GM23248 (cell line): ENCODE data around the gene OFD1. TPM values are rescaled to one million over a fixed set of nuclear protein-coding genes. Genes with fewer than 3 reads are reported as not detected.

Experiments
- DNase-seq: peaks from one replicate; pipeline ENCODE4 v3.0.0-alpha.2; 2015
- H2AFZ ChIP-seq: fragments of 200-600 bp; sonication (generic); 2 replicates; pipeline ENCODE4 v1.6.1; 2016; ENCODE audit warnings: antibody characterized with exemption
- H3F3A ChIP-seq: fragments of 200-600 bp; sonication (generic); 2 replicates; pipeline ENCODE4 v1.6.1; 2016; ENCODE audit warnings: mild to moderate bottlenecking, antibody characterized with exemption, mixed run types; ENCODE audit not compliant: insufficient read depth
- H3K27ac ChIP-seq: fragments of 200-600 bp; sonication (generic); 2 replicates; pipeline ENCODE4 v1.5.1; 2016; ENCODE audit warnings: mild to moderate bottlenecking
- H3K27me3 ChIP-seq: fragments of 200-600 bp; sonication (generic); replicated peaks from 2 replicates; pipeline ENCODE4 v1.6.1; 2016; ENCODE audit warnings: mild to moderate bottlenecking; ENCODE audit not compliant: insufficient read depth
- H3K36me3 ChIP-seq: fragments of 200-600 bp; sonication (generic); 2 replicates; pipeline ENCODE4 v1.6.1; 2016; ENCODE audit warnings: low read depth, mild to moderate bottlenecking
- H3K4me1 ChIP-seq: fragments of 200-600 bp; sonication (generic); 2 replicates; pipeline ENCODE4 v1.6.1; 2016; ENCODE audit warnings: mild to moderate bottlenecking; ENCODE audit not compliant: insufficient read depth
- H3K4me2 ChIP-seq: fragments of 200-600 bp; sonication (generic); one replicate; pipeline ENCODE4 v1.6.1; 2016; ENCODE audit warnings: mild to moderate bottlenecking; ENCODE audit not compliant: unreplicated experiment
- H3K4me3 ChIP-seq: fragments of 200-600 bp; sonication (generic); 2 replicates; pipeline ENCODE4 v1.5.1; 2016; ENCODE audit warnings: mild to moderate bottlenecking
- H3K79me2 ChIP-seq: fragments of 200-600 bp; sonication (generic); 2 replicates; pipeline ENCODE4 v1.6.1; 2016; ENCODE audit warnings: mild to moderate bottlenecking; ENCODE audit not compliant: insufficient read depth
- H3K9ac ChIP-seq: fragments of 200-600 bp; sonication (generic); 2 replicates; pipeline ENCODE4 v1.6.1; 2016; ENCODE audit warnings: mild to moderate bottlenecking
- H3K9me2 ChIP-seq: fragments of 200-600 bp; sonication (generic); 2 replicates; pipeline ENCODE4 v1.6.1; 2016; ENCODE audit warnings: mixed run types, mild to moderate bottlenecking, moderate library complexity; ENCODE audit not compliant: insufficient read depth
- H3K9me3 ChIP-seq: fragments of 200-600 bp; sonication (generic); one replicate; pipeline ENCODE4 v1.6.1; 2017; ENCODE audit warnings: low read depth
- H4K20me1 ChIP-seq: fragments of 200-600 bp; sonication (generic); 2 replicates; pipeline ENCODE4 v1.6.0; 2016; ENCODE audit not compliant: insufficient read depth
- EZH2 ChIP-seq: fragments of 200-600 bp; sonication (generic); IDR thresholded peaks from 2 replicates; pipeline ENCODE4 v1.6.1; 2018; ENCODE audit warnings: antibody characterized with exemption, mild to moderate bottlenecking; ENCODE audit not compliant: insufficient read depth, poor library complexity, severe bottlenecking
- EZH2phosphoT487 ChIP-seq: fragments of 200-600 bp; sonication (generic); IDR thresholded peaks from 2 replicates; pipeline ENCODE4 v1.6.1; 2018; ENCODE audit warnings: antibody characterized with exemption, moderate library complexity, mild to moderate bottlenecking, low read depth; ENCODE audit not compliant: insufficient read depth
- WGBS, 2 experiments: methylation state at CpG; one replicate each; pipeline ENCODE4 v1.1.6; 2015 to 2017; ENCODE audit warnings: low lambda C conversion rate in 2 of 2, low coverage in 1 of 2; ENCODE audit errors: missing lambda C conversion rate in 2 of 2; 5-methylcytosine and 5-hydroxymethylcytosine counted together
- in situ Hi-C: fragments of 300-500 bp; cut with MboI; formaldehyde crosslinking; loops from 2 replicates; pipeline ENCODE4 v1.15.0; 2020
- polyA plus RNA-seq: library from polyadenylated mRNA; unstranded; fragments of >200 nt; fragmentation: Nextera tagmentation; extraction: Ambion mirVana; gene quantifications from 2 replicates; pipeline ENCODE4 v1.2.1, GENCODE V29; 2016
- total RNA-seq: library from RNA; depleted of rRNA; stranded (reverse); fragments of >200 nt; shearing (Covaris generic); gene quantifications from 2 replicates; pipeline ENCODE4 v1.2.3, GENCODE V29; 2014

Gene OFD1
- total and polyA plus RNA-seq, 2 experiments from 2014 or later = 6.2 to 10.4 TPM

DNA sequence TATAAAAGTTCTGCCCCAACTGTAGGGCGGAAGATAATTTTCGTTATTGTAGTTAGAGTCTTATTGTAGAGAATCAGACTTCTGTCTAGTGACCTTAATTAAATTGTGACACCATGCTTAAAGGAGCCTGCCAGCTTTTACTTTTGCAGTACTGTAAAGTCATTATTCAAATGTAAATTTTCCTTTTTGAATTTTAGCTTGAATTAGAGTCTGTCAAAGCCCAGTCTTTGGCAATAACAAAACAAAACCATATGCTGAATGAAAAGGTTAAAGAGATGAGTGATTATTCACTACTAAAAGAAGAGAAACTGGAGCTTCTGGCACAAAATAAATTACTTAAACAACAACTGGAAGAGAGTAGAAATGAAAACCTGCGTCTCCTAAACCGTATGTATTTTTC is 21.8 kb downstream of the OFD1 start:
- no peaks in the 10 kb centered on the region for H3K4me1 ChIP-seq
- no peak overlapping the region for H2AFZ ChIP-seq
- H3K4me2 ChIP-seq = no peak overlapping the region
- no peak overlapping the region for H3K4me3 ChIP-seq
- H3F3A ChIP-seq = no peaks in the 10 kb centered on the region
- no peaks in the 10 kb centered on the region for H3K27me3 ChIP-seq
- no peak overlapping the region for H3K27ac ChIP-seq
- H3K9ac ChIP-seq = no peak overlapping the region
- no peaks in the 10 kb centered on the region for H3K9me3 ChIP-seq
- no peaks in the 10 kb centered on the region for H3K79me2 ChIP-seq
- H3K9me2 ChIP-seq = no peaks in the 10 kb centered on the region
- WGBS, 2 experiments = 98 to 100% methylated on average over 4 of the region's 4 CpGs
- TF ChIP-seq EZH2phosphoT487 = no peak
- TF ChIP-seq EZH2 = no peak
- H4K20me1 ChIP-seq = no peaks in the 10 kb centered on the region
- DNase-seq = no peak
- H3K36me3 ChIP-seq = no peaks in the 10 kb centered on the region
- in situ Hi-C loops = no loop called here

DNA sequence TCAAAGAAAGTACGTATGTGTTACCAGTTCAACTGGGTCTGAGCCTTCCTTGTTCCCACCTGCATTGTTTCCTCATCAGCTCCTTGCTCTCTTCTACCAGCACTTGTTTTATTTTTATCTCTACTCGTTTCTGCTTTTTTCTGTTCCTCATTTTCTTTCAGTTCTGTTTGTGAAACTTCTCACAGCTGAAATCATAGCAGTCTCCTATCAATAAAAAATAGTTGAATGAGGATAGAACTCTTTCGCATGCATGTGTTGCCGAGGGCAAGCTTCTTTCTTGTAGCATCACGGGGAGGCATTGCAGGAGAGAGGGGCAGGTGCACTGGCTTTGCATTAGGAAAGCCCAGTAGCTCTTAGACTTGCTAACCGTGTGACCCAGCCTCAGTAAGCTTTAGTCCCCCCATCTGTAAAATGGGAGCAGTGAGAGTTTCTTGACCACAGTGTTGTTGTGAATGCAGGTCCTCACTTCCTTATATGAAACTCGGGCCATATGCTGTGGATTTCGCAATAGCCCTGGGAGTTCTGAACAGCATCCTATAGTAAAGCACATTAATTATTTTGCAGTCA is 24.7 kb downstream of the OFD1 start:
- H3K79me2 ChIP-seq = no peaks in the 10 kb centered on the region
- no peaks in the 10 kb centered on the region for H3K9me2 ChIP-seq
- no peaks in the 10 kb centered on the region for H3K4me1 ChIP-seq
- no peak overlapping the region for H3K27ac ChIP-seq
- H4K20me1 ChIP-seq = no peaks in the 10 kb centered on the region
- H3F3A ChIP-seq = no peaks in the 10 kb centered on the region
- WGBS, 2 experiments = 86 to 90% methylated on average over 8 of the region's 8 CpGs
- H2AFZ ChIP-seq = no peak overlapping the region
- H3K27me3 ChIP-seq = no peaks in the 10 kb centered on the region
- DNase-seq = no peak
- H3K4me3 ChIP-seq = no peak overlapping the region
- H3K36me3 ChIP-seq = 0 out of 2 replicates have a peak, but pooled peaks cover 3% of the 10 kb centered on the region
- H3K9ac ChIP-seq = no peak overlapping the region
- no peaks in the 10 kb centered on the region for H3K9me3 ChIP-seq
- TF ChIP-seq EZH2 (no peak), EZH2phosphoT487 (no peak)
- in situ Hi-C loops = no loop called here
- H3K4me2 ChIP-seq = no peak overlapping the region

DNA sequence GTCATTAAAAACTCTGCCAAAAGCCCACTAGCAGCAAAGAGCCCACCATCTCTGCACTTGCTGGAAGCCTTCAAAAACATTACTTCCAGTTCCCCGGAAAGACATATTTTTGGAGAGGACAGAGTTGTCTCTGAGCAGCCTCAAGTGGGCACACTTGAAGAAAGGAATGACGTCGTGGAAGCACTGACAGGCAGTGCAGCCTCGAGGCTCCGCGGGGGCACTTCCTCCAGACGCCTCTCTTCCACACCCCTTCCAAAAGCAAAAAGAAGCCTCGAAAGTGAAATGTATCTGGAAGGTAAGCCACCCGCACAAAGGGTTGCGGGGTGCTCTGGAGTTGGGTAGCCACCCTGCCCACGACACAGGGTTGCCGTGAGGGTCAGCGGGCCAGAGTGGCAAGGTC is 25.9 kb downstream of the OFD1 start:
- Histone ChIP-seq H3K9ac (no peak overlapping the region), H3K4me3 (no peak overlapping the region), H3F3A (no peaks in the 10 kb centered on the region), H2AFZ (no peak overlapping the region), H3K9me3 (no peaks in the 10 kb centered on the region), H3K9me2 (no peaks in the 10 kb centered on the region), H3K79me2 (no peaks in the 10 kb centered on the region), H3K4me2 (no peak overlapping the region), H4K20me1 (no peaks in the 10 kb centered on the region), H3K27ac (no peak overlapping the region), H3K4me1 (no peaks in the 10 kb centered on the region), H3K27me3 (no peaks in the 10 kb centered on the region), H3K36me3 (0 out of 2 replicates have a peak, but pooled peaks cover 3% of the 10 kb centered on the region)
- TF ChIP-seq EZH2phosphoT487 (no peak), EZH2 (no peak)
- WGBS, 2 experiments = 60 to 71% methylated on average over 8 to 13 of the region's 13 CpGs
- in situ Hi-C loops = no loop called here
- DNase-seq = no peak

DNA sequence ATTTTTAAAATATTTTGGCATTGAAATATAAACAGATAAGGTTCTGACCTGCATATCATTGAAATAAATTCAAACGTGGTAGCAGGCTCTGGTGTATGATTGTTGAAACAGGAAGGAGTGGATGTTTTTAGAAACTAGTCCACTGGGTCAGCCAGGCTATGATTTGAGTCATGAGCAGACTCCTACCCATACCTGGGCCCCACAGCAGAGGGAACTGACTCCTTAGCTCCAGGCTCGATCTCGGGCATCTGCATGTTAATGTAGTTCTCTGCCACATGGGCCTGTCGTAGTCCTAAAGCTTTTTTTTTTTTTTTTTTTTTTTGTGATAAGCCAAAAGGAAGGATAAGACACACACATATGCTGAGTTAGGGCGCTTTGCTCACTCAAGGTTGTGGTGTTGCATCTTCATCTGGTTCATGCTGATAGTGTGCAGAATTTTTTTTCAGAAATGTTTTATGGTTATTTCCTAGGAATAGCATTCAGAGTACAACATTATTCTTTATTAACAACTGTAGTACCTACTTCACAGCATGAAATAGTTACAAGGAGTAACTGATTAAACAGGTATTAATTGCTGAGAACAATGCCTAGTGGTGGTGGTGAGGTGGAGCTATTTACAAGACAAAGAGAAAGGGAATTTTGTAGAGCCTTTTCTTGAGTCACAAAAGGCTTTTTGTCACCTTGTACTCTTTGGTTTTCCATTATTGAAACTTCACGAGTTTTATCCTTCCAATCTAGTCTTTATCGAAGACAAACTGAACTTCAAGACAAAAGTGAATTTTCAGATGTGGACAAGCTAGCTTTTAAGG is 27.3 kb downstream of the OFD1 start:
- TF ChIP-seq EZH2phosphoT487 (no peak), EZH2 (no peak)
- DNase-seq = no peak
- H3F3A ChIP-seq = no peaks in the 10 kb centered on the region
- H3K9ac ChIP-seq = no peak overlapping the region
- no peaks in the 10 kb centered on the region for H3K9me3 ChIP-seq
- H3K79me2 ChIP-seq = no peaks in the 10 kb centered on the region
- no peak overlapping the region for H3K27ac ChIP-seq
- H3K27me3 ChIP-seq = no peaks in the 10 kb centered on the region
- H4K20me1 ChIP-seq = no peaks in the 10 kb centered on the region
- H3K4me3 ChIP-seq = no peak overlapping the region
- 80 to 84% methylated on average over 6 to 7 of the region's 7 CpGs for WGBS, 2 experiments
- in situ Hi-C loops = no loop called here
- H3K9me2 ChIP-seq = no peaks in the 10 kb centered on the region
- no peaks in the 10 kb centered on the region for H3K4me1 ChIP-seq
- H3K36me3 ChIP-seq = 0 out of 2 replicates have a peak, but pooled peaks cover 3% of the 10 kb centered on the region
- no peak overlapping the region for H3K4me2 ChIP-seq
- no peak overlapping the region for H2AFZ ChIP-seq
